Measurements from ENCODE around the gene TTN.

DNA sequence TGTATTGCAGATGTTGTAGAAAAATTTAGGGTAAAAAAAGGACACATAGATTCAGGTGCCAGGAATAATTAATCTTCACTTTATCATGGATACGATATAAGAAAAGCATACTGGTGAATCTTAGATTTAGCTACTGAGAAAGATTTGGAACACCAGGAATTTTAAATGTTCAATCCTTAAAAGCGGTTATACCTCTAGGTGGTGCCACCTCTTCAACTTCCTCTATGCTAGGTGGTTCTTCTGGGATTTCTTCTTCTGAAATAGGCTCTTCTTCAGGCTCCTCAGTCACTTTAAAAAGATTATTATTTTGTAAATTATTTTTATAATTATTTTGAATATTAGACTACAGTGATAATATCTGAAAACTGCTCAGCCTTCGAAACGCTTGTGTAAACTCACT lies 133.1 kb downstream of the TTN start:
- TF ChIP-seq, protein P1, sequence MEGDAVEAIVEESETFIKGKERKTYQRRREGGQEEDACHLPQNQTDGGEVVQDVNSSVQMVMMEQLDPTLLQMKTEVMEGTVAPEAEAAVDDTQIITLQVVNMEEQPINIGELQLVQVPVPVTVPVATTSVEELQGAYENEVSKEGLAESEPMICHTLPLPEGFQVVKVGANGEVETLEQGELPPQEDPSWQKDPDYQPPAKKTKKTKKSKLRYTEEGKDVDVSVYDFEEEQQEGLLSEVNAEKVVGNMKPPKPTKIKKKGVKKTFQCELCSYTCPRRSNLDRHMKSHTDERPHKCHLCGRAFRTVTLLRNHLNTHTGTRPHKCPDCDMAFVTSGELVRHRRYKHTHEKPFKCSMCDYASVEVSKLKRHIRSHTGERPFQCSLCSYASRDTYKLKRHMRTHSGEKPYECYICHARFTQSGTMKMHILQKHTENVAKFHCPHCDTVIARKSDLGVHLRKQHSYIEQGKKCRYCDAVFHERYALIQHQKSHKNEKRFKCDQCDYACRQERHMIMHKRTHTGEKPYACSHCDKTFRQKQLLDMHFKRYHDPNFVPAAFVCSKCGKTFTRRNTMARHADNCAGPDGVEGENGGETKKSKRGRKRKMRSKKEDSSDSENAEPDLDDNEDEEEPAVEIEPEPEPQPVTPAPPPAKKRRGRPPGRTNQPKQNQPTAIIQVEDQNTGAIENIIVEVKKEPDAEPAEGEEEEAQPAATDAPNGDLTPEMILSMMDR (IDR thresholded peaks at IDR 0.05): no peak
- no peak for TF ChIP-seq POLR2A (IDR thresholded peaks at IDR 0.05)

All from uterus (tissue), 2 donors.